RPMI8226 (cell line): Measurements from ENCODE around the gene SESN3.
"Not testable (repeated sequence)": the region's sequence is repeated elsewhere in the genome, so short reads cannot be mapped to it uniquely, and the experiment has no call there.

Experiments used
- DNase-seq: peaks from one replicate; pipeline ENCODE4 v3.0.0-alpha.2; 2015

The SESN3 gene

GRCh38 chr11:95231127-95231880 is at the start of gene SESN3:
TSS of gene SESN3 (minus strand) at chr11:95231202. CDS start at chr11:95230860, 342 bp downstream.
- DNase-seq, result peak; percentile 92

GRCh38 chr11:95279921-95280868 is 49.2 kb upstream of the SESN3 start:
- DNase-seq, result no peak

GRCh38 chr11:95277868-95278267 is 46.9 kb upstream of the SESN3 start:
- no peak for DNase-seq

GRCh38 chr11:95276139-95276538 is 45.1 kb upstream of the SESN3 start:
- no peak for DNase-seq

GRCh38 chr11:95273618-95274017 is 42.6 kb upstream of the SESN3 start:
- not testable (repeated sequence) for DNase-seq

- no peak for DNase-seq
Observed at GRCh38 chr11:95269036-95269819, 38.2 kb upstream of the SESN3 start.

- DNase-seq, result no peak
Observed at GRCh38 chr11:95268391-95268790, 37.4 kb upstream of the SESN3 start.

- no peak for DNase-seq
Observed at GRCh38 chr11:95267601-95268213, 36.7 kb upstream of the SESN3 start.

- no peak for DNase-seq
Observed at GRCh38 chr11:95266751-95267374, 35.9 kb upstream of the SESN3 start.

GRCh38 chr11:95264881-95265280 is 33.9 kb upstream of the SESN3 start:
- no peak for DNase-seq

- no peak for DNase-seq
Observed at GRCh38 chr11:95262994-95263765, 32.2 kb upstream of the SESN3 start.

- DNase-seq, result no peak
Observed at GRCh38 chr11:95257456-95257971, 26.5 kb upstream of the SESN3 start.

- no peak for DNase-seq
Observed at GRCh38 chr11:95256321-95256779, 25.3 kb upstream of the SESN3 start.

- no peak for DNase-seq
Observed at GRCh38 chr11:95255251-95256145, 24.5 kb upstream of the SESN3 start.

- DNase-seq, result no peak
Observed at GRCh38 chr11:95254716-95255115, 23.7 kb upstream of the SESN3 start.

- peak; percentile 33 for DNase-seq
Observed at GRCh38 chr11:95254131-95254704, 23.2 kb upstream of the SESN3 start.

GRCh38 chr11:95253141-95253540 is 22.1 kb upstream of the SESN3 start:
- no peak for DNase-seq

GRCh38 chr11:95252586-95252985 is 21.6 kb upstream of the SESN3 start:
- DNase-seq, result no peak

- DNase-seq, result not testable (repeated sequence)
Observed at GRCh38 chr11:95251896-95252295, 20.9 kb upstream of the SESN3 start.
